IMR-90 (cell line): Measurements from ENCODE around the gene DPP10. TPM values are rescaled to one million over a fixed set of nuclear protein-coding genes. Genes with fewer than 3 reads are reported as not detected.

ENCODE experiments used
- ATAC-seq: fragments of 200-7000 bp; cut with Tn5 transposase; 2 replicates; pipeline ENCODE4 v1.9.1; 2020; ENCODE audit warnings: low read depth, mild to moderate bottlenecking, moderate library complexity
- BruUV-seq: library from RNA; stranded (reverse); fragments of 400-500 nt; replicated peaks from 2 replicates; lab custom pipeline; 2021; lab: Mats Ljungman, UMichigan
- CTCF ChIA-PET: fragments of 300-600 bp; formaldehyde crosslinking; extraction: SDS; loops from one replicate; lab custom pipeline; 2021; ENCODE audit warnings: antibody characterized with exemption; lab: Yijun Ruan, JAX
- POLR2A ChIA-PET: fragments of 300-600 bp; sonication (Branson Sonifier 250); formaldehyde crosslinking; loops from one replicate; lab custom pipeline; 2022; ENCODE audit warnings: antibody characterized with exemption; ENCODE audit not compliant: unreplicated experiment; lab: Charles Lee
- DNase-seq: peaks from one replicate; pipeline ENCODE4 v3.0.0; 2013
- H2AFZ ChIP-seq: replicated peaks from 2 replicates; pipeline ENCODE3; 2013; ENCODE audit warnings: low read length, mild to moderate bottlenecking; ENCODE audit not compliant: poor library complexity
- H2AK5ac ChIP-seq: 2 replicates; pipeline ENCODE4 v1.6.1; 2013; ENCODE audit warnings: low read depth, low read length, inconsistent platforms
- H2AK9ac ChIP-seq: replicated peaks from 2 replicates; pipeline ENCODE3; 2013; ENCODE audit warnings: mild to moderate bottlenecking, low read depth, low read length, moderate library complexity; ENCODE audit not compliant: poor library complexity
- H2BK120ac ChIP-seq: 2 replicates; pipeline ENCODE4 v1.6.1; 2013; ENCODE audit warnings: low read depth, low read length, inconsistent platforms
- H2BK15ac ChIP-seq: 3 replicates; pipeline ENCODE4 v1.6.1; 2013; ENCODE audit warnings: low read depth, low read length, inconsistent platforms
- H2BK20ac ChIP-seq: 2 replicates; pipeline ENCODE4 v1.6.1; 2013; ENCODE audit warnings: low read depth, mild to moderate bottlenecking, inconsistent platforms, low read length, moderate library complexity
- H2BK5ac ChIP-seq: 2 replicates; pipeline ENCODE4 v1.6.1; 2013; ENCODE audit warnings: mild to moderate bottlenecking, low read depth, low read length, inconsistent platforms; ENCODE audit not compliant: poor library complexity, severe bottlenecking
- H3K14ac ChIP-seq: replicated peaks from 2 replicates; pipeline ENCODE4 v1.6.1; 2013; ENCODE audit warnings: low read depth, low read length, inconsistent platforms
- H3K18ac ChIP-seq: 2 replicates; pipeline ENCODE4 v1.6.1; 2013; ENCODE audit warnings: low read depth, low read length, control low read depth
- H3K23ac ChIP-seq: 2 replicates; pipeline ENCODE4 v1.6.1; 2013; ENCODE audit warnings: low read depth, low read length, inconsistent platforms
- H3K27ac ChIP-seq: 2 replicates; pipeline ENCODE4 v1.5.1; 2013; ENCODE audit warnings: mild to moderate bottlenecking, control low read depth, low read length; ENCODE audit not compliant: insufficient read depth
- H3K27me3 ChIP-seq: 2 replicates; pipeline ENCODE4 v1.6.1; 2013; ENCODE audit warnings: low read length; ENCODE audit not compliant: control insufficient read depth, insufficient read depth
- H3K36me3 ChIP-seq: 2 replicates; pipeline ENCODE4 v1.6.1; 2013; ENCODE audit warnings: low read length, mixed read lengths; ENCODE audit not compliant: control insufficient read depth, insufficient read depth
- H3K4ac ChIP-seq: 2 replicates; pipeline ENCODE4 v1.6.1; 2013; ENCODE audit warnings: low read depth, low read length, inconsistent platforms
- H3K4me1 ChIP-seq: 2 replicates; pipeline ENCODE4 v1.6.1; 2013; ENCODE audit warnings: low read length, mixed read lengths; ENCODE audit not compliant: control insufficient read depth, insufficient read depth
- H3K4me2 ChIP-seq: 2 replicates; pipeline ENCODE4 v1.6.1; 2013; ENCODE audit warnings: low read depth, mild to moderate bottlenecking, control low read depth, low read length, moderate library complexity
- H3K4me3 ChIP-seq: 2 replicates; pipeline ENCODE4 v1.5.1; 2013; ENCODE audit warnings: low read depth, mild to moderate bottlenecking, control low read depth, low read length, moderate library complexity; ENCODE audit not compliant: insufficient read depth
- H3K56ac ChIP-seq: 2 replicates; pipeline ENCODE4 v1.6.1; 2013; ENCODE audit warnings: low read length, inconsistent platforms; ENCODE audit not compliant: insufficient read depth; ENCODE audit errors: extremely low read depth
- H3K79me1 ChIP-seq, 2 experiments: 2 replicates each; pipeline ENCODE4 v1.6.1; 2013; ENCODE audit warnings: low read length in 2 of 2, inconsistent platforms in 1 of 2, low read depth in 1 of 2
- H3K9ac ChIP-seq: 2 replicates; pipeline ENCODE4 v1.6.1; 2013; ENCODE audit warnings: low read depth, low read length, control low read depth
- H3K9me1 ChIP-seq: 2 replicates; pipeline ENCODE4 v1.6.1; 2013; ENCODE audit warnings: low read length, inconsistent platforms; ENCODE audit not compliant: insufficient read depth
- H3K9me3 ChIP-seq: 2 replicates; pipeline ENCODE4 v1.6.1; 2013; ENCODE audit warnings: low read length; ENCODE audit not compliant: control insufficient read depth, insufficient read depth
- H4K20me1 ChIP-seq: 2 replicates; pipeline ENCODE4 v1.6.1; 2013; ENCODE audit warnings: low read length, inconsistent platforms; ENCODE audit not compliant: insufficient read depth
- H4K5ac ChIP-seq: 2 replicates; pipeline ENCODE4 v1.6.1; 2013; ENCODE audit warnings: mild to moderate bottlenecking, low read depth, low read length, control low read depth
- H4K8ac ChIP-seq, 2 experiments: 2 replicates each; pipeline ENCODE4 v1.6.1; 2013; ENCODE audit warnings: low read depth in 2 of 2, low read length in 2 of 2, control low read depth in 1 of 2, inconsistent platforms in 1 of 2
- H4K91ac ChIP-seq: 2 replicates; pipeline ENCODE4 v1.6.1; 2013; ENCODE audit warnings: low read depth, low read length, inconsistent platforms; ENCODE audit not compliant: insufficient read depth
- CEBPB ChIP-seq: IDR thresholded peaks from 2 replicates; pipeline ENCODE4 v1.6.1; 2012; ENCODE audit warnings: low read depth, low read length, improper control_type of control experiment
- WGBS, 2 experiments: methylation state at CpG; one replicate each; pipeline versions ENCODE4 v1.1.5 to v1.1.7; 2013; ENCODE audit warnings: missing lambda C conversion rate in 2 of 2; ENCODE audit not compliant: insufficient read length in 1 of 2; ENCODE audit errors: extremely low coverage in 2 of 2; 5-methylcytosine and 5-hydroxymethylcytosine counted together
- dilution Hi-C: fragments of 300-500 bp; cut with HindIII; formaldehyde crosslinking; loops from one replicate; pipeline ENCODE4 v1.14.3; 2018; ENCODE audit warnings: low sequenced_read_pairs; ENCODE audit not compliant: unreplicated experiment
- in situ Hi-C: fragments of 300-500 bp; cut with MboI; formaldehyde crosslinking; loops from 3 replicates; pipeline ENCODE4 v1.14.3; 2019; ENCODE audit warnings: low sequenced_read_pairs, inconsistent platforms, mixed read lengths
- intact Hi-C: fragments of 100-400 bp; cut with micrococcal nuclease; formaldehyde crosslinking; loops from 2 replicates; pipeline ENCODE4 v1.10.0; 2022
- polyA plus RNA-seq, 3 experiments: library from polyadenylated mRNA; depleted of rRNA; stranded (reverse); fragments of >200 nt; gene quantifications; 2 replicates each; pipeline ENCODE4 v1.2.3, GENCODE V29; 2012; ENCODE audit warnings: low replicate concordance in 1 of 3
- total RNA-seq: library from RNA; depleted of rRNA; stranded (reverse); fragments of >200 nt; gene quantifications from 2 replicates; pipeline ENCODE4 v1.2.3, GENCODE V29; 2012

DPP10 gene
- total and polyA plus RNA-seq, 2 of the 4 experiments (the other 2 are of a cell fraction): not detected

GRCh38 chr2:114525955-114526354 lies 83.5 kb downstream of the DPP10 start:
- intact Hi-C loops: no loop called here

More at GRCh38 chr2:114525955-114526354, 83.5 kb downstream of the DPP10 start:
- dilution Hi-C loops: no loop called here
- no peak overlapping the region for H2AK9ac ChIP-seq
- no peaks in the 10 kb centered on the region for H3K36me3 ChIP-seq
- H2BK20ac ChIP-seq: no peak overlapping the region
- H3K79me1 ChIP-seq: no peaks in the 10 kb centered on the region
- DNase-seq (no peak), ATAC-seq (no peak)
- no peak overlapping the region for H4K5ac ChIP-seq
- H2BK15ac ChIP-seq: no peak overlapping the region
- no peaks in the 10 kb centered on the region for H3K9me1 ChIP-seq
- no peaks in the 10 kb centered on the region for H3K4me1 ChIP-seq
- no peak overlapping the region for H3K27ac ChIP-seq
- H3K9me3 ChIP-seq: no peaks in the 10 kb centered on the region
- CTCF ChIA-PET: no interaction called here
- no peak overlapping the region for H2BK120ac ChIP-seq
- H3K4me3 ChIP-seq: no peak overlapping the region
- H2BK5ac ChIP-seq: no peak overlapping the region
- no peak overlapping the region for H2AFZ ChIP-seq
- no peaks in the 10 kb centered on the region for H4K20me1 ChIP-seq
- no CpG with 5 or more reads among the region's 4 CpGs for whole genome bisulfite sequencing, 2 experiments
- H3K56ac ChIP-seq: no peak overlapping the region
- H2AK5ac ChIP-seq: no peak overlapping the region
- in situ Hi-C loops: no loop called here
- no TSS peak for BruUV-seq
- H3K4me2 ChIP-seq: no peak overlapping the region
- no peak overlapping the region for H3K18ac ChIP-seq
- H3K23ac ChIP-seq: no peak overlapping the region
- H4K91ac ChIP-seq: no peak overlapping the region
- no peak for TF ChIP-seq CEBPB
- H3K27me3 ChIP-seq: no peaks in the 10 kb centered on the region
- no peak overlapping the region for H4K8ac ChIP-seq
- POLR2A ChIA-PET: no interaction called here
- no peak overlapping the region for H3K14ac ChIP-seq
- no peak overlapping the region for H3K4ac ChIP-seq
- H3K9ac ChIP-seq: no peak overlapping the region
